HG02973 (cell line): ENCODE data around the gene GMFB.
A peak's percentile ranks its signal among the peaks of the same experiment; 100 is the strongest.
"Not testable (repeated sequence)": the region's sequence is repeated elsewhere in the genome, so short reads cannot be mapped to it uniquely, and the experiment has no call there.

ENCODE experiments used
- ATAC-seq: cut with Tn5 transposase; IDR thresholded peaks from one replicate; pipeline ENCODE4 v1.9.1; 2021; ENCODE audit warnings: moderate library complexity; ENCODE audit not compliant: unreplicated experiment

The GMFB gene

DNA sequence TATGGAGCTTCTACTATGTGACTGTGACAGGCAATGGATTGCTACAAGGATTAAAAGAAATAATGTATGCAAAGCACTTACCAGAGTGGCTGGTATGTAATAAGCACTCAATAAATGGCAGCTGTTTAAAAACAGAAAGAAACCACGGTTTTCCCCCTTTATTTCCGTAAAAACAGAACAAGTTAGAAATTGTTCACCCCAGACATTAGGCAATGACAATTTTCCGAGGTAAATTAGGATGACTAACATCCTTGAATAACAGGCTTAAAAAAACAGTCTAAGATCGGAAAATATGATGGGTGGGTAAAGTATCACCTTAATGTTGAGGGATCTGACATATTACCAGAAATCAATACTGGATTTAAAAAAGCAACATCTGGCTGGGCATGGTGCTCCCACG is 26.7 kb downstream of the GMFB start:
- no peak for ATAC-seq

DNA sequence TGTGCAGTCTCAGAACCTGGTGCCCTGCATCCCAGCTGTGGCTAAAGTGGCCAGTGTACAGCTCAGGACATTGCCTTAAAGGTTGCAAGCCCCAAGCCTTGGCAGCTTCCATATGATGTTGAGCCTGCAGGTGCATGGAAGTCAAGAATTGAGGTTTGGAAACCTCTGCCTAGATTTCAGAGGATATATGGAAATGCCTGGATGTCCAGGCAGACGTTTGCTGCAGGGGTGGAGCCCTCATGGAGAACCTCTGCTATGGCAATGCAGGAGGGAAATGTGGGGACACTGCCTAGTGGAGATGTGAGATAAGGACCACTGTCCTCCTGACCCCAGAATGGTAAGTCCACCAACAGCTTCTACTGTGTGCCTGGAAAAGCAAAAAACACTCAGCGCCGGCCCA is 29.7 kb downstream of the GMFB start:
- ATAC-seq = no peak

DNA sequence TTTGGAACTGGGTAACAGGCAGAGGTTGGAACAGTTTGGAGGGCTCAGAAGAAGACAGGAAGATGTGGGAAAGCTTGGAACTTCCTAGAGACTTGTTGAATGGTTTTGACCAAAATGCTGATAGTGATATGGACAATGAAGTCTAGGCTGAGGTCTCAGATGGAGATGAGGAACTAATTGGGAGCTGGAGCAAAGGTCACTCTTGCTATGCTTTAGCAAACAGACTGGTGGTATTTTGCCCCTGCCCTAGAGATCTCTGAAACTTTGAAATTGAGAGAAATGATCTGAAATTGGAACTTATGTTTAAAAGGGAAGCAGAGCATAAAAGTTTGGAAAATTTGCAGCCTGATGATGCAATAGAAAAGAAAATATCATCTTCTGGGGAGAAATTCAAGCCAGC is 30.2 kb downstream of the GMFB start:
- ATAC-seq = not testable (repeated sequence)

DNA sequence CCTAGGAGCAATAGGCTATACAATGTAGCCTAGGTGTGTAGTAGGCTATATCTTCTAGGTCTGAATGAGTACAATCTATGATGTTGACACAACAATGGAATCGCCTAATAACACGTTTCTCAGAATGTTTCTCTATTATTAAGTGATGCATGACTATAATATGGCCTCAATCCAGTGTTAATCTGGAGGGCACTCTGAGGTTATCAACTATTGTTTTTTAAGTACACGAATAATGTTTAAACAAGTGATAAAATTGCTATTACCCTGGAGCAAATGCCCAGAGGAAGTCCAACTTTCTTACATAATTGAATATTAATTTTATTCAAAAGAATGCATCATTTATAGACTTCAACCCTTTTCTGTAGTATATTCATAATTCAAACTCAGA is 31.2 kb downstream of the GMFB start:
- ATAC-seq = no peak

DNA sequence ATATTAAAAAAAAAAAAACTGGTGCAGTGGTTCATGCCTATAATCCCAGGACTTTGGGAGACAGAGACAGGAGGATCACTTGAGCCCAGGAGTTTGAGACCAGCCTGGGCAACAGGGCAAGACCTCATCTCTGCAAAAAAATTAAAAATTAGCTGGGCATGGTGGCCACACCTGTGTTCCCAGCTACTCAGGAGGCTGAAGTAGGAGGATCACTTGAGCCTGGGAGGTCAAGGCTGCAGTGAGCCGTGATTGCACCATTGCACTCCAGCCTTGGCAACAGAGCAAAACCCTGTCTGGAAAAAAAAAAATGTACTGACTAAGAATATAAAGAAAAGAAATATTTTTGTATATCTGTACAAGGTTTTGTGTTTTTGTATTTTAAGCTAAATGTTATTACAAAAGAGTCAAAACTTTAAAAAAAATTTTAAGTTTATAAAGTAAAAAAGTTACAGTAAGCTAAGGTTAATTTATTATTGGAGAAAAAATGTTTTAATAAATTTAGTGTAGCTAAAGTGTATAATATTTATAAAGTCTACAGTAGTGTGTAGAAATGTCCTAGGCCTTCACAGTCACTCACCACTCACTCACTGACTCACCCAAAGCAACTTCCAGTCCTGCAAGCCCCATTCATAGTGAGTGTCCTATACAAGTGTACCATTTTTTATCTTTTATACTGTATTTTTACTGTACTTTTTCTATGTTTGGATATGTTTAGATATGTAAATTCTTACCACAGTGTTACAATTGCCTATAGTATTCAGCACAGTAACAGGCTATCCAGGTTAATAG is 31.8 kb downstream of the GMFB start:
- ATAC-seq = not testable (repeated sequence)

DNA sequence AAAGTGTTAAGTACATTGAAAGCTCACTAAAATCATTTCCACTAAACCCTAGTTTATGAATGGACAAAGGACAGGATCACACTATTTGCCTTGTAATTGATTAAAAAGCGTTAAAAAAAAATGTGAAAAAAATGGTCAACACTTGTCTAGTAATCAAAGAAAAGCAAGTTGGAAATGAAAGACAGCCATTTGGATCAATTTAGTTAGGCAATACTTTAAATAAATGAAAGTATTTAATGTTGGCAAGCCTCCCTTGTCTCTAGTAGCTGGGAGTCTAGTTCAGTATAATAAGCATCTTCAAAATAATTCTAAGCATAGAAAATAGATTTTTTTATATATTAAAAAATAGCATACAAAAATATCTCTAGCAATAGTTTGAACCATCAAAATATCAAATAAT is 33.4 kb downstream of the GMFB start:
- no peak for ATAC-seq

DNA sequence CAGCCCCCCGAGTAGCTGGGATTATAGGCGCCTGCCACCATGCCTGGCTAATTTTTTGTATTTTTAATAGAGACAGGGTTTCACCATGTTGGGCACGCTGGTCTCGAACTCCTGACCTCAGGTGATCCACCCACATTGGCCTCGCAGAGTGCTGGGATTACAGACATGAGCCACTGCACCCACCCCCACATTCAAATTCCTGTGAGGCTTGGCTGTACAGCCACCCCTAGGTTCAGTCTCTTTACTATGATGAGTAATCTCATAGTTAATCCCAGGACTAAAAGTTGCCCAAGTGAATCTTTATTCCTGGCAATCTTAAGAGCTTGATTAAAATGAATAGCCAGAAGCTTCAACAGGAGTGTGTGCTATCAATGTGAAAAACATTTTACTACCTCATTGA is 34.8 kb downstream of the GMFB start:
- not testable (repeated sequence) for ATAC-seq

DNA sequence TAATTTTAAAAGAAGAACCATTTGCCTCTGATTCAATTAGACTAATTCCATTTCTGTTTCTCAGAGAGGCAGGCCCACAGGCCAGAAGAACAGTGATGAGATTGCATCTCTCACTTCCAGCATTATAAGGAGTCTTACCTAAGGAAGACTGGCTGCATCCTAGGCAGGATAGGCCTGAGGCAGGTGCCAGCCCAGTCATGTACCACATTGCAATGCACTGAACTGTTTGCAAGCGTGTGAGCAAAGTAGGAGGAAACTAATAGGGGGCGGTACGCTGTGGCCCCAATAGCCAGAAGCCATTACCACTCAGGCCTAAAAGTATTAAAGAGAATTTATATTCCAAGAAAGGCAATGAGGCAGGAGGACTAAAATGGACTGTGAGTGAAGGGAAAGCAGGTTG is 35.5 kb downstream of the GMFB start:
- ATAC-seq = no peak

DNA sequence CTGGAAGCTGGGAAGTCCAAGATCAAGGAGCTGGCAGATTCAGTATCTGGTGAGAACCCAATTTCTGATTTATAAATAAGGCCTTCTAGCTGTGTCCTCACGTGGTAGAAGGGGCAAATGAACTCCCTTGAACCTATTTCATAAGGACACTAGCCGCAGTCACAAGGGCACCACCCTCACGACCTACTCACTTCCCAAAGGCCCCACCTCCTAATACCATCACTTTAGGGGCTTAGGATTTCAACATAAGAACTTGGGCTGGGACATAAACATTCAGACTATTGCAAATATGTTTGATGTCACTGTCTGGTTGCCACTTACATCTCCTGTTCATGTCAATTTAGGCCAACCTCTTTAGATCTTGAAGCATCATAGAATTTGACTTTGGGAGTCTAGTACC is 36.8 kb downstream of the GMFB start:
- no peak for ATAC-seq

DNA sequence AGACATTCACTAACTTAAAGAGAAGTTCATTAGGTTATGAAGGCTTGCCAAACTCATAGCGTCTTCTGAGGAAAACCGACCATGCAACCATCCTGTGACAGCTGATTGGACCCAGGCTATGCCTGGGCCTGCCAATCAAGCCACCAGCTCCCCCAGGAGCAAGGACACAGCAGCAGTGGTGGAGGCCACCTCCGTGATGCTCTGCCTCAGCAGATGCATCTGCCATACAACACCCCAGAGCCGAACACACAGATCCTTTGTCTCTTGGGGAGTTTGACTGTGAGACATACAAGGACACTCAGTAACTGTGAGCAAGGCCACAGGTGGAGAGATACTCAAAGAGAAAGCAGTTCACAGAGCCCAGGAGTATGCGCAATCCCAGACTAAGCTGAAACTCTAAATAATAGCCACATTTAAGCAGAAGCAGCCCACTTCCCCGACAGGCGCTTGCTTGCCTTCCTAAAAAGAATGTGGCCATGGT is 37.6 kb downstream of the GMFB start:
- no peak for ATAC-seq

DNA sequence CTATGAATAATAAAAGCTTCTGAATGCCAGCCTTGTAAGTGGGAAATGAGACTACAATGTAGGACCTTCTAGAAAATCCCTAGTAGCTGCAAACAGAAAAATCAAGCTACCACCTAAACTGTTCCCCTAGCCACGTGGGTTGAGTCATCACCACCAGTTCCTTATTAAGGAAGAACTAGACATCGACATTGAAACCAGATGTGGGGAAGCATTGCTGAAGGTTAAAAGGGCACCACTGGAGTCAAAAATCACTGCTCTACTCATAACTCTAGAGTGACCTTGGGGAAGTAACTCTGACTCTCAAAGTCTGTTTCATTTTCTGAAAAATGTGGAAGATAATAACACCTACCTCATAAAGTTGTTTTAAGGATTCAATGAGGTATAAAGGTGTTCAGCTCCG is 38.2 kb downstream of the GMFB start:
- peak; percentile 75 for ATAC-seq

DNA sequence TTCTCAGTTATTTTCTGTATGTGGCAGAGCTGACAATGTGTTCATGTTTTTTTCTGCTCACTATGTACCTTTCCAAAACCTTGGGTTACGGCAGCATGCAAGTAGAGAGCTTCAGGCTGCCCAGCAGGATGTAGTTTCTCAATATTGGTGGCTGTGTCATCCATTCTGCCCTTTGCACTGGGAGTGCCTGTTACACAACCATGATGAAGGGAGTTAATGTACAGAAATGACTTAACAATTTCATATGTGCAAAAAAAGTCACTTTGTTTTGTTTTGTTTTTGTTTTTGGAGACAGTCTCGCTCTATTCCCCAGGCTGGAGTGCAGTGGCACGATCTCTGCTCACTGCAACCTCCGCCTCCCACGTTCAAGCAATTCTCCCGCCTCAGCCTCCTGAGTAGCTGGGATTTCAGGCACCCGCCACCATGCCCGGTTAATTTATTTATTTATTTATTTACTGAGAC is 41.5 kb downstream of the GMFB start:
- no peak for ATAC-seq

DNA sequence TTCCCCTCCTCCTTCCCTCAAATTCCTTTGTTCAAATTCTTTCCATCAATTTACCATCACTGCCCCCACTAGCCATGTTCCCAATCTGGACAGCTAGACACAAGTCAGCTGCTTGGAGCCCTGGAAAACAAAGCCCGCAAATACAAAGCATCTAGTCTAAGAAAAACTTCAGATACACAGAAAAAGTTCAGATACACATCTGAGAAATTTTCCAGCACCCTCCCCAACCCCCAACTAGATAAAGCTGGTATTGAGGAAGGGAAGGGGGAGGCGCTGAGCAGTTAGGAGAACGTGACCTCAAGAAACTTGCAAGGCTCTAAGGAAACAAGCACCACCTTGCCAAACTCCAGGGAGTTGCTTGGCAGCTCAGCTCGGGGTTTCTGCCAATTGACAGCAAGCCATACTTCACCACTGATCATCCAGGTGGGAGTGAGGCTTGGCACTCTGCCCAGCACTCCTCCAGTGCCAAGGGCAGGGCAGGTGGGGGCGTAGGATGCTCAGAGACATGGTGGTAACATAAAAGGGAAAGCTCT is 42.6 kb downstream of the GMFB start:
- no peak for ATAC-seq

DNA sequence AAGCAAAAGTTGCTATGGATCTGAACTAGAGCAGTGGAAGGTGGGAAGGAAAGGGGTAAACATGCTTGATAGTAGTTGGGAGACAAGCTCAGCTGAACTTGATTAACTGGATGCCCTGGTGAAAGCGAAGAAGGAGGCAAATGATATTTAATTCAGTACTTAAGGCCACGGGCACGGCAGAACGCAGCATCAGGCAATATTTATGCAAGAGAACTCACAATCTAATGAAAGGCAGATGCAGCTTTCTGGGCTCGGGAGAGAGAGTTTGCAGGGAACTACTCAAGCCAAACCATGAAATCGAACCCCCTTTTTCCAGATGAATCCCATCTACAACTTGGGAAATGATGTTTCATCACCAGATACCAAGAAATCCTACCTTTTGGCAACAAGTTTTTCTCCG is 44.1 kb downstream of the GMFB start:
- ATAC-seq = no peak

DNA sequence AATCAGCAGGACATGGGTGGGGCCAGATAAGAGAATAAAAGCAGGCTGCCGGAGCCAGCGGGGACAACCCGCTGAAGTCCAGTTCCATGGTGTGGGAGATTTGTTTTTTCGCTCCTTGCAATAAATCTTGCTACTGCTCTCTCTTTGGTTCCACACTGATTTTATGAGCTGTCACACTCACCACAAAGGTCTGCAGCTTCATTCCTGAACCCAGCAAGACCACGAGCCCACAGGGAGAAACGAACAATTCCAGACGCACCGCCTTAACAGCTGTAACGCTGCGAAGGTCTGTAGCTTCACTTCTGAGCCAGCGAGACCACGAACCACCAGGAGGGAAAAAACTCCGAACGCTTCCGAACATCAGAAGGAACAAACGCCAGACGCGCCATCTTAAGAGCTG is 44.8 kb downstream of the GMFB start:
- no peak for ATAC-seq

DNA sequence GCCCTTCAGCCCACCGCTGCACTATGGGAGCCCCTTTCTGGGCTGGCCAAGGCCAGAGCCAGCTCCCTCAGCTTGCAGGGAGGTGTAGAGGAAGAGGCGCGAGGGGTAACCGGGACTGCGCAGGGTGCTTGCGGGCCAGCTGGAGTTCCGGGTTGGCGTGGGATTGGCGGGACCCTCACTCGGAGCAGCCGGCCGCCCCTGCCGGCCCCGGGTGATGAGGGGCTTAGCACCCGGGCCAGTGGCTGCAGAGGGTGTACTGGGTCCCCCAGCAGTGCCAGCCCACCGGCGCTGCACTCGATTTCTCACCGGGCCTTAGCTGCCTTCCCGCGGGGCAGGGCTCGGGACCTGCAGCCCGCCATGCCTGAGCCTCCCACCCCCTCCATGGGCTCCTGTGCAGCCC is 45.8 kb downstream of the GMFB start:
- ATAC-seq = not testable (repeated sequence)

DNA sequence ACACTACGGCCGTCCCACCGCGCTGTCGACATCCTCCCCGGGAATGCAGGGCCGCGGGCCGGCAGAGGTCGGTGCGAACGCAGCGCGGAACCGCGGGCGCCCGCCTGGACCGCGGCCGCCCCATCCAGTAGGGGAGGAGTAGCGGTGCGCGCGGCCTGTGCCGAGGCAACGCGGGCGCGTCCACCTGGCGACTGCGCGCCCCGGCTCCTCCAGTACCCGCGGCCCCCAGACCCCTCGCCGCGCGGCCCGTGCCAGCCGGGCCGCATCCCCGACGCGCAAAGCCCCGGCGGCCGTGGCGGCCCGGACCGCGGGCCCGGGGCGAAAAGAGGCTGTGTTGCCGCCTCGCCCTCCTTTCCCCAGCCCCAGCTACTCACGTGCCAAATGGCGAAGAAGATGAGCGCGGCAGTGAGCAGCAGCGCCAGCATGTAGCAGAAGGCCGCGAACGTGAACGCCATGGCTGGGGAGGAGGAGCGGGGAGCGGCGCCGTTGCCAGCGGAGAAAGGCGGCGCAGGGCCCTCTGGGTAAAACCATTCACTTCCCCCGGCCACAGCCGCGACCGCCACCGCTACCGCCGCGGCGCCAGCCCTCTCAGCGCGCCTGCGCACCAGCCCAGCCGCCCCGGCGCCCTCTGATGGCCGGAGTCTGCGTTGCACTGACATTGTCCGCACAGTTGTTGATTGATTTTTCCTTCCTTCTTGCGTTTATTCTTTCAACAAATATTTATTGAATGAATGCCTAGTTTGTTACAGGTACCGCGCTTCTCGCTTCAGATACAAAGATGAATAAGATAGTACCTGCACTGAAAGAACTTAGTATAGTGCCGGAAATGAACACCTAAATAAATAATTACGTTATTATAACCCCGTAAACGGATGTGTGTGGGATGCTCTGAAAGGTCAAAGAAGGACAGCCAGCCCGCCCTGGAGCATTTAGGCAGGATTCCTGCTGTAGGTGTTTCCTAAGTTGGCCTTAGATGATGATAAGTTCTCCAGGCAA is 47.6 kb downstream of the GMFB start, which contains the start of gene CNIH1:
CNIH1 (minus strand) TSS at position 502 of the 996 bp plus-strand sequence; CDS start at position 455, 47 bp downstream.
- peak; percentile 90 for ATAC-seq

DNA sequence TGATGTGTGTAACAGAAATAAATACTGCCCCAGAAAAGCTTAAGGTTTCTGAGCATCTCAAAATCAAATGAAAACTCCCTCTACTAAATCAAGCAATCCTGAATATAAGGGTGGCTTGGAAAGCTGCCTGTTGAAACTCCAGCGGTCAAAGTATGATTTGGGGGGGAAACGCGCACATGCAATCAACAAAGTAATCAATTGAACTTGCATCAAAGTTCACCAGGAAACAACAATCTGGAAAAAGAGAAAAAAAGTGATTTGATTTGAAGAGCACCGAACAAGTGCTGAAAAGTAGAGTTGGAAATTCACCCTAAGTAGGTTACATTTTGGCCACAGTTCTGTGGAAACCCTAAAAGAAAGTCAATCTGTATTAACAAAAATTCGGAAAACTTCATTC is 48.3 kb downstream of the GMFB start:
- ATAC-seq = no peak

DNA sequence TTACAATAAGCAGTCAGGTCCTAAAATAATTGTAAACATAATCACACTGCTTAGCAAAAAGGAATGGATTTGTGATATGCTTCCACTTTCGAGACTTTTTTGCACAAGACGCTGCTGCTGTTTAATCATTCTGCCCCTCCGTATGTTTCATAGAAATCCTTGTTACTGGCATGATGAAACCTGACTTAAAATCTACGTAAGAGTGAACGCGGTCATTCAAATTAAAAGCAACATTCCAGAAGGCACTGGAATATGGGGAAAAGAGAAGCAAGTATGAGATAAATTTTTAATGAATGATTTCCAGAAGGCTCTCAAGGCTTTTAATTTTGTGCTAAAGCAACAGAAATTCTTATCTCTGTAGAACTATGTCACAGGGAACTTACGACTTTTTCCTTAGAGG is 48.7 kb downstream of the GMFB start:
- ATAC-seq = no peak

DNA sequence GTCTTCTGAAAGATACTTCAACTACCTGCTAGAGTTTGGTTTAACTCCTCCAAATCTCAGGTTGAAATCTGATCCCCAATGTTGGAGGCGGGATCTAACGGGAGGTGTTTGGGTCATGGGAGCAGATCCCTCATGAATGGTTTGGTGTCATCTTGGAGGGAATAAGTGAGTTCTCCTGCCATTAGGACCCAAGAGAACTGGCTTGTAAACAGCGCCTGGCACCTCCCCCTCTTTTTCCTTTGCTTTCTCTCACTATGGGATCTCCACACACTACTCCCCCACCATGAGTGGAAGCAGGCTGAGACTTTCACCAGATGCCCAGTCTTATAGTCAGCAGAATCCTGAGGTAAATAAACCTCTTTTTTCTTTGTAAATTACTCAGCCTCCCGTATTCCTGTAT is 50.1 kb downstream of the GMFB start:
- no peak for ATAC-seq

DNA sequence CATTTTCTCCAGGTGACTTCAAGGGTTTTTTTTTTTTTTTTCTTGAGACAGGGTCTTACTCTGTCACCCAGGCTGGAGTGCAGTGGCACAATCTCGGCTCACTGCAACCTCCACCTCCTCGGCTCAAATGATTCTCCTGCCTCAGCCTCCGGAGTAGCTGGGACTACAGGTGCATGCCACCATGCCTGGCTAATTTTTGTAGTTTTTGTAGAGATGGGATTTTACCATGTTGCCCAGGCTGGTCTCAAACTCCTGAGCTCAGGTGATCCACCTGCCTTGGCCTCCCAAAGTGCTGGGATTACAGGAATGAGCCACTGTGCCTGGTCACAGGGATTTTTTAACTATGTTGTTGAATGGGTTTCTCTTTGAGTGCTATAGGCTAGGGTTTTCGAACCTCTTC is 50.8 kb downstream of the GMFB start:
- not testable (repeated sequence) for ATAC-seq
